GM12878 (cell line): ENCODE data around the gene NLRC5. TPM values are rescaled to one million over a fixed set of nuclear protein-coding genes. Genes with fewer than 3 reads are reported as not detected.

Experiments
- CBFB ChIP-seq: IDR thresholded peaks from 2 replicates; pipeline ENCODE4 v1.6.1; 2016; ENCODE audit warnings: antibody characterized with exemption, low read depth
- CHD2 ChIP-seq: IDR thresholded peaks from 2 replicates; pipeline ENCODE4 v1.6.1; 2011; ENCODE audit warnings: low read depth, low read length, improper control_type of control experiment, borderline replicate concordance
- EP300 ChIP-seq, 2 experiments: fragments of 150-350 bp in 1 of 2; IDR thresholded peaks; 2 replicates each; pipeline ENCODE4 v1.6.1; 2011 to 2012; ENCODE audit warnings: low read depth in 2 of 2, low read length in 2 of 2, borderline replicate concordance in 1 of 2, improper control_type of control experiment in 1 of 2, inconsistent platforms in 1 of 2; ENCODE audit not compliant: control insufficient read depth in 1 of 2
- ETV6 ChIP-seq, 2 experiments: fragments of 450-650 bp in 1 of 2; IDR thresholded peaks in 1 of 2; conservative IDR thresholded peaks in 1 of 2; 2 replicates each; pipeline ENCODE4 v1.6.1; 2014; ENCODE audit warnings: antibody characterized with exemption in 1 of 2, borderline replicate concordance in 1 of 2, low read depth in 1 of 2, mild to moderate bottlenecking in 1 of 2, moderate library complexity in 1 of 2
- FOS ChIP-seq: IDR thresholded peaks from 3 replicates; pipeline ENCODE4 v1.6.1; 2011; ENCODE audit warnings: borderline replicate concordance; ENCODE audit not compliant: insufficient read length; ENCODE audit errors: extremely low read depth
- IKZF1 ChIP-seq: fragments of 450-650 bp; conservative IDR thresholded peaks from 2 replicates; pipeline ENCODE4 v1.6.1; 2017; ENCODE audit warnings: antibody characterized with exemption, mild to moderate bottlenecking
- KAT2A ChIP-seq: conservative IDR thresholded peaks from 2 replicates; pipeline ENCODE4 v1.6.1; 2011; ENCODE audit warnings: low read depth, low read length; ENCODE audit not compliant: control insufficient read depth
- LARP7 ChIP-seq: fragments of 450-650 bp; IDR thresholded peaks from 2 replicates; pipeline ENCODE4 v1.6.1; 2017; ENCODE audit warnings: mild to moderate bottlenecking
- MYB ChIP-seq: fragments of 150-350 bp; IDR thresholded peaks from 2 replicates; pipeline ENCODE4 v1.6.1; 2014; ENCODE audit warnings: mild to moderate bottlenecking, low read depth, low read length, borderline replicate concordance
- NBN ChIP-seq: fragments of 450-650 bp; IDR thresholded peaks from 2 replicates; pipeline ENCODE4 v1.6.1; 2016
- NR2F1 ChIP-seq: fragments of 450-650 bp; conservative IDR thresholded peaks from 2 replicates; pipeline ENCODE4 v1.6.1; 2017; ENCODE audit warnings: mild to moderate bottlenecking
- POLR2A ChIP-seq: IDR thresholded peaks from 2 replicates; pipeline ENCODE4 v1.6.1; 2011; ENCODE audit warnings: low read depth, mild to moderate bottlenecking, low read length
- POLR2AphosphoS5 ChIP-seq: IDR thresholded peaks from 2 replicates; pipeline ENCODE4 v1.6.1; 2011; ENCODE audit warnings: mild to moderate bottlenecking, low read length, inconsistent platforms
- POU2F2 ChIP-seq: IDR thresholded peaks from 3 replicates; pipeline ENCODE4 v1.6.1; 2011; ENCODE audit warnings: low read depth, mild to moderate bottlenecking, low read length, borderline replicate concordance
- RAD21 ChIP-seq: IDR thresholded peaks from 2 replicates; pipeline ENCODE4 v1.6.1; 2011; ENCODE audit warnings: mild to moderate bottlenecking, low read depth, low read length, moderate library complexity; ENCODE audit not compliant: insufficient read depth
- RBBP5 ChIP-seq: fragments of 200-600 bp; sonication (generic); conservative IDR thresholded peaks from 2 replicates; pipeline ENCODE4 v1.6.1; 2016
- SIN3A ChIP-seq: IDR thresholded peaks from 2 replicates; pipeline ENCODE4 v1.6.1; 2012; ENCODE audit warnings: low read depth, low read length, improper control_type of control experiment
- SMAD1 ChIP-seq: fragments of 450-650 bp; IDR thresholded peaks from 2 replicates; pipeline ENCODE4 v1.6.1; 2018; ENCODE audit warnings: mild to moderate bottlenecking, low read depth; ENCODE audit not compliant: partially characterized antibody
- SMAD5 ChIP-seq: IDR thresholded peaks from 2 replicates; pipeline ENCODE4 v1.6.1; 2016; ENCODE audit warnings: antibody characterized with exemption, low read depth
- SMARCA5 ChIP-seq: fragments of 450-650 bp; IDR thresholded peaks from 2 replicates; pipeline ENCODE4 v1.6.1; 2017; ENCODE audit warnings: mild to moderate bottlenecking
- SREBF1 ChIP-seq: IDR thresholded peaks from 2 replicates; pipeline ENCODE4 v1.6.1; 2012; ENCODE audit warnings: mild to moderate bottlenecking, low read length
- SREBF2 ChIP-seq: IDR thresholded peaks from 2 replicates; pipeline ENCODE4 v1.6.1; 2012; ENCODE audit warnings: mild to moderate bottlenecking, low read length
- TCF7 ChIP-seq: IDR thresholded peaks from 2 replicates; pipeline ENCODE4 v1.6.1; 2014; ENCODE audit warnings: antibody characterized with exemption, borderline replicate concordance
- YY1 ChIP-seq: IDR thresholded peaks from 2 replicates; pipeline ENCODE4 v1.6.1; 2011; ENCODE audit warnings: low read depth, mild to moderate bottlenecking, low read length
- ZNF24 ChIP-seq: fragments of 450-650 bp; IDR thresholded peaks from 2 replicates; pipeline ENCODE4 v1.6.1; 2017; ENCODE audit warnings: antibody characterized with exemption, mild to moderate bottlenecking
- polyA plus RNA-seq, 11 experiments: library from polyadenylated mRNA; depleted of rRNA in 4 of 11; unstranded in 6 of 11; stranded (reverse) in 5 of 11; fragments of >200 nt; fragmentation: Nextera tagmentation in 4 of 11; fragmentation: Illumina TruSeq in 1 of 11; extraction: Ambion mirVana in 4 of 11; extraction: Trizol in 1 of 11; gene quantifications; 1 replicate in 1 of 11; 2 replicates in 10 of 11; pipeline versions ENCODE4 v1.2.1 to v1.2.3, GENCODE V29; 2011 to 2016; ENCODE audit warnings: inconsistent platforms in 2 of 11, missing spikeins in 2 of 11, low read depth in 1 of 11
- total RNA-seq, 4 experiments: library from RNA; depleted of rRNA in 3 of 4; stranded (reverse); fragments of >200 nt in 3 of 4; fragmentation: Illumina TruSeq in 1 of 4; extraction: Trizol in 1 of 4; gene quantifications; 2 replicates each; pipeline versions ENCODE4 v1.2.1 to v1.2.3, GENCODE V29; 2013 to 2021
- TF ChIP-seq, protein P1 (sequence below): fragments of 450-650 bp; IDR thresholded peaks from 2 replicates; pipeline ENCODE4 v1.6.1; 2017; ENCODE audit warnings: borderline replicate concordance

Gene NLRC5
- total and polyA plus RNA-seq, 10 of the 15 experiments (the other 5 are each of a cell fraction or from before 2014, with no cell fraction given), result 13.1 to 105 (median 57.3) TPM

DNA sequence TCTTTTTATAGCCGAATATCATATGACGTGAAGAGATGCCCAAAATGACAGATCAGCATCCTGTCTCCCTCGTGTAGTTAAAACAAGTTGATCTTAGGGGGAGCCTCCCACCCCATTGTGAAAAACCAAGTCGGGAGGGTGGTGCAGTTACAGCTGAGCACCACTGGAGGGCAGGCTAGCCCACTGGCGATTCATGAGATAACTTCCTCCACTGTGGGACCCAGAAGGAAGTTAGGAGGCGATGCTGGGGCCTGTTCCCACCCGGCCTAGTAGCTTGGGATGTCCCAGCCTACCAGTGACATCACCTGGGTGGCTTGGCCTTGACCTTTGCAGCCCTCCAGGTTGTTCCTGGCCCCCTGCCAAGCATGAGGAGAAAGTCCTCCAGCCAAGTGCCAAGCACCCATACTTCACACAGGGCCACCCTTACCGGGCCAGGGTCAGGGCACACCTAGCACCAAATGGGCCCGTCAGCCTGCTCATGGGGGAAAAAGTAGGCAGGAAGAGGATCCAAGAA is 95.0 kb downstream of the NLRC5 start (continued):
- TF ChIP-seq, protein P1, sequence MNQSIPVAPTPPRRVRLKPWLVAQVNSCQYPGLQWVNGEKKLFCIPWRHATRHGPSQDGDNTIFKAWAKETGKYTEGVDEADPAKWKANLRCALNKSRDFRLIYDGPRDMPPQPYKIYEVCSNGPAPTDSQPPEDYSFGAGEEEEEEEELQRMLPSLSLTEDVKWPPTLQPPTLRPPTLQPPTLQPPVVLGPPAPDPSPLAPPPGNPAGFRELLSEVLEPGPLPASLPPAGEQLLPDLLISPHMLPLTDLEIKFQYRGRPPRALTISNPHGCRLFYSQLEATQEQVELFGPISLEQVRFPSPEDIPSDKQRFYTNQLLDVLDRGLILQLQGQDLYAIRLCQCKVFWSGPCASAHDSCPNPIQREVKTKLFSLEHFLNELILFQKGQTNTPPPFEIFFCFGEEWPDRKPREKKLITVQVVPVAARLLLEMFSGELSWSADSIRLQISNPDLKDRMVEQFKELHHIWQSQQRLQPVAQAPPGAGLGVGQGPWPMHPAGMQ, result no peak
- no peak for TF ChIP-seq SREBF1
- no peak for TF ChIP-seq RBBP5
- no peak for TF ChIP-seq POLR2AphosphoS5
- TF ChIP-seq NBN, result 0 out of 2 replicates have a peak, but pooled peaks have one; percentile 41
- peak; percentile 50; the same call in 1 of the 2 replicates for TF ChIP-seq IKZF1
- no peak for TF ChIP-seq MYB
- TF ChIP-seq POLR2A, result peak; percentile 54
- TF ChIP-seq ETV6 (conservative IDR thresholded peaks at IDR 0.05 in 1 of 2, IDR thresholded peaks at IDR 0.05 in 1 of 2; ENCODE audit: borderline replicate concordance in 1 of 2, low read depth in 1 of 2), result no peak
- TF ChIP-seq SMAD1, result peak; percentile 65
- peak; percentile 95 for TF ChIP-seq RAD21
- TF ChIP-seq FOS, result no peak
- TF ChIP-seq ZNF24, result no peak
- TF ChIP-seq SIN3A, result no peak
- TF ChIP-seq SMAD5, result 0 out of 2 replicates have a peak, but pooled peaks have one; percentile 27
- no peak for TF ChIP-seq SMARCA5
- peak; percentile 62 for TF ChIP-seq NR2F1
- no peak for TF ChIP-seq CBFB
- peak; percentile 13; the same call in 1 of the 2 replicates for TF ChIP-seq CHD2
- TF ChIP-seq SREBF2, result no peak
- TF ChIP-seq KAT2A, result no peak
- TF ChIP-seq YY1, result peak; percentile 67; the same call in 1 of the 2 replicates
- no peak for TF ChIP-seq TCF7
- TF ChIP-seq LARP7, result peak; percentile 24; the same call in 1 of the 2 replicates
- TF ChIP-seq EP300 (IDR thresholded peaks at IDR 0.05; ENCODE audit: borderline replicate concordance in 1 of 2, control insufficient read depth in 1 of 2, low read depth in 2 of 2, low read length in 2 of 2), result no peak
- peak; percentile 59; the same call in 1 of the 3 replicates for TF ChIP-seq POU2F2
